Thyroid gland (tissue), 4 donors: ENCODE data around the gene IGF2R. TPM values are rescaled to one million over a fixed set of nuclear protein-coding genes. Genes with fewer than 3 reads are reported as not detected.

Source experiments
- DNase-seq, 2 donors: peaks; one replicate each; pipeline ENCODE4 v3.0.0-alpha.2; 2019
- H3K27ac ChIP-seq, 3 donors: fragments of 200-600 bp; sonication (generic); 1 replicate in 2 of 3; 2 replicates in 1 of 3; pipeline ENCODE4 v1.5.1; 2016 to 2019; ENCODE audit warnings: mild to moderate bottlenecking in 1 of 3, moderate library complexity in 1 of 3
- H3K27me3 ChIP-seq: fragments of 200-600 bp; sonication (generic); one replicate; pipeline ENCODE4 v1.5.1; 2019
- H3K36me3 ChIP-seq, 2 donors: fragments of 200-600 bp; sonication (generic); one replicate each; pipeline ENCODE4 v1.5.1; 2016 to 2019
- H3K4me1 ChIP-seq, 2 donors: fragments of 200-600 bp; sonication (generic); one replicate each; pipeline ENCODE4 v1.5.1; 2017 to 2019
- H3K4me3 ChIP-seq, 3 donors: fragments of 200-600 bp; sonication (generic); replicated peaks in 1 of 3; 1 replicate in 2 of 3; 2 replicates in 1 of 3; pipeline ENCODE4 v1.5.1; 2016; ENCODE audit warnings: mild to moderate bottlenecking in 1 of 3
- H3K9me3 ChIP-seq: fragments of 200-600 bp; sonication (generic); one replicate; pipeline ENCODE4 v1.5.1; 2017
- POLR2A ChIP-seq, 2 donors: fragments of 450-650 bp; IDR thresholded peaks; one replicate each; pipeline ENCODE4 v1.6.1; 2017; ENCODE audit warnings: antibody characterized with exemption in 2 of 2, mild to moderate bottlenecking in 2 of 2, moderate library complexity in 1 of 2
- WGBS, 2 donors: methylation state at CpG; one replicate each; pipeline ENCODE4 v1.1.5; 2017; 5-methylcytosine and 5-hydroxymethylcytosine counted together
- intact Hi-C: fragments of 100-400 bp; cut with DNase I; formaldehyde crosslinking; loops from one replicate; pipeline ENCODE4 v1.15.1; 2023
- total RNA-seq, 4 donors: library from RNA; depleted of rRNA; stranded (reverse); fragments of >200 nt; gene quantifications; one replicate each; pipeline ENCODE4 v1.2.3, GENCODE V29; 2016
- TF ChIP-seq, protein P1 (sequence below), 6 experiments: fragments of 200-600 bp in 3 of 6; fragments of 450-650 bp in 3 of 6; sonication (generic) in 3 of 6; IDR thresholded peaks; one replicate each; pipeline ENCODE4 v1.5.1; 2016 to 2019; ENCODE audit warnings: antibody characterized with exemption in 6 of 6, mild to moderate bottlenecking in 2 of 6, inconsistent platforms in 1 of 6, moderate library complexity in 1 of 6

Gene IGF2R
- total RNA-seq, 4 donors from 2014 or later = 82.1 to 104 (median 94.2) TPM

DNA sequence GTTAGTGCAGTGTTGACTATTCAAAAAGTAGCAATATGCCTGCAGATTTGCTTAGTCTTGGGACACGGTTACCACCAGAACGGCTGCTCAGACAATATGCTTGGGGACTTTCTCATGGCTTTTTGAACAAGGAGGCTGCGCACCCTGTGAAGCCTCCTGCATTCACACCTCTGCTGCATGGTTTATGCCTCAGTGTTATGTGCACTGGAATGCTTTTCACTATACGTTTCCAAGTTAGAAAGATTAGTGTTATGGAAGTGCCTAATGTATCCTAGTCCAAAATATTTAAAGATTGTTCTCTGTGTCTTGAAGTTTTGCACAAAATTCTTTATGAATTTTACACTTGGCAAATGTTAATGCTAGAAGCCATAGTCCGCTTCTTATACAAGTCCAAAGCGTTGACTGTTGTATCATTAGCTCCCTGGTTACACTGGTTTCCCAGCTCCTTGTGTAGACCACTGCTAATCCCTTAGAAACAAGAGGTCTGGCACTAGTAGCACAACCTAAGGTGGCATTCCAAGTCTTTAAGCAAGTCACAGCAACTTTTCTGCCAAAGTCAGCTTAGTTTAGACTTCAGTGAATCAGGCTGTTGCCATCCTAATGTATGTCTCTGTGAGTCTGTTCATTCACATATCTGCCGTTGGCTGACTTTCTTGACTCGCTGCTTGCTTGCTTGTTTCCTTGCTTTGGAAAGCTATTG lies 126.4 kb downstream of the IGF2R start:
- no peak for TF ChIP-seq POLR2A (IDR thresholded peaks at IDR 0.05)
- TF ChIP-seq, protein P1, sequence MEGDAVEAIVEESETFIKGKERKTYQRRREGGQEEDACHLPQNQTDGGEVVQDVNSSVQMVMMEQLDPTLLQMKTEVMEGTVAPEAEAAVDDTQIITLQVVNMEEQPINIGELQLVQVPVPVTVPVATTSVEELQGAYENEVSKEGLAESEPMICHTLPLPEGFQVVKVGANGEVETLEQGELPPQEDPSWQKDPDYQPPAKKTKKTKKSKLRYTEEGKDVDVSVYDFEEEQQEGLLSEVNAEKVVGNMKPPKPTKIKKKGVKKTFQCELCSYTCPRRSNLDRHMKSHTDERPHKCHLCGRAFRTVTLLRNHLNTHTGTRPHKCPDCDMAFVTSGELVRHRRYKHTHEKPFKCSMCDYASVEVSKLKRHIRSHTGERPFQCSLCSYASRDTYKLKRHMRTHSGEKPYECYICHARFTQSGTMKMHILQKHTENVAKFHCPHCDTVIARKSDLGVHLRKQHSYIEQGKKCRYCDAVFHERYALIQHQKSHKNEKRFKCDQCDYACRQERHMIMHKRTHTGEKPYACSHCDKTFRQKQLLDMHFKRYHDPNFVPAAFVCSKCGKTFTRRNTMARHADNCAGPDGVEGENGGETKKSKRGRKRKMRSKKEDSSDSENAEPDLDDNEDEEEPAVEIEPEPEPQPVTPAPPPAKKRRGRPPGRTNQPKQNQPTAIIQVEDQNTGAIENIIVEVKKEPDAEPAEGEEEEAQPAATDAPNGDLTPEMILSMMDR (IDR thresholded peaks at IDR 0.05) = no peak
- no peaks in the 10 kb centered on the region for H3K27me3 ChIP-seq
- H3K9me3 ChIP-seq = no peaks in the 10 kb centered on the region
- no peak overlapping the region for H3K4me3 ChIP-seq
- no peak overlapping the region for H3K27ac ChIP-seq
- H3K36me3 ChIP-seq = peaks cover 21 to 31% of the 10 kb centered on the region in 2 donors
- 95 to 96% methylated on average over 8 of the region's 8 CpGs for WGBS, 2 donors
- peaks cover 6% of the 10 kb centered on the region in 2 donors for H3K4me1 ChIP-seq
- no peak for DNase-seq
- intact Hi-C loops = loop anchor here (10.0 kb wide), 1 partner anchor 230 kb away; no protein-coding TSS in a partner anchor

DNA sequence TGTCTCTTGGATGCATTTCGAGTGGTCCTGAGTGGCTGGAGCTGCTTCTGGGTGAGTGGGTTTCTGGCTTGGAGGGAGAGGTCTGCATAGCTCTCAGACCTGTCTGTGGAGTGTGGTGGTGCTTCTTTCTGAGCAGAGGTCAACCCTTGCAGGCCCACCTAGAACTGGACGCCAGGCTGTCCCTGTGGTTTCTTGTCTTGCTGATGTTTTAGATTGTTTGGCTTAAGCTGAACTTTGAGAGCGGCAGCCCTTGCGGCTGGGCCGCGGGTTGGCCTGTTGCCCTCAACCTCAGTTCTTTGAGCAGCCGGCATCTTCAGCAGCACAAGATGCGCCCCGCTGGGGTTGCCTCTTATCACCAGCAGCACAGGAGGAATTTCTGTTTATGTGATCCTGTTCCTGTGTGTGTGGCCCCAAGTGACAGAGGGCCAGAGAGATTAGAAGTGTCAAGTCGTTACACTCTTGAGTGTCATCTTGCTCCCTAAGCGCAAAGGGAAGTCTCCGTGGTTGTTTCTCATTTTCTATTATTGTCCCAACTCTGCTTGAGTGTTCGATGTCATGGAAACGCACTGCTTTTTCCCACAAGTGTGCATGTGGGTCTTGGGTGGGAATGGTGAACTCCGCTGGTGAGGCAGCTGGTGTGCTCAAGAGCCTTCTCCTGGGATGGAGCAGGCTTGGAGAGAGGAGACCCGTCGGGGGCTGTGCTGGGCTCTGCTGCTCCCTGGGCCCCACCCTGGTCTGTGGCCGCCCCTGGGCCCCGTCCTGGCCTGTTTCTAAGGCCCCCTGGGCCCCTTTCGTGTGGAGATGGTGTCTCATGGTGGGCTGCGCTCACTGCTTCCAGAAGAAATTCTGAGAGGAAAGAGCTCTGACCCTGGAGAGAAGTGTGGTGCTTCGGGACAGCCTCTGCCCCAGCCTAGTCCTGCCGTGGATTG lies 132.7 kb downstream of the IGF2R start:
- DNase-seq = no peak
- H3K4me3 ChIP-seq = no peak overlapping the region
- no peak overlapping the region for H3K27ac ChIP-seq
- TF ChIP-seq POLR2A (IDR thresholded peaks at IDR 0.05) = no peak
- no peaks in the 10 kb centered on the region for H3K27me3 ChIP-seq
- intact Hi-C loops = no loop called here
- WGBS, 2 donors = 77 to 83% methylated on average over 17 to 23 of the region's 23 CpGs
- no peaks in the 10 kb centered on the region for H3K4me1 ChIP-seq
- no peaks in the 10 kb centered on the region for H3K9me3 ChIP-seq
- H3K36me3 ChIP-seq = peaks cover 35 to 43% of the 10 kb centered on the region in 2 donors

DNA sequence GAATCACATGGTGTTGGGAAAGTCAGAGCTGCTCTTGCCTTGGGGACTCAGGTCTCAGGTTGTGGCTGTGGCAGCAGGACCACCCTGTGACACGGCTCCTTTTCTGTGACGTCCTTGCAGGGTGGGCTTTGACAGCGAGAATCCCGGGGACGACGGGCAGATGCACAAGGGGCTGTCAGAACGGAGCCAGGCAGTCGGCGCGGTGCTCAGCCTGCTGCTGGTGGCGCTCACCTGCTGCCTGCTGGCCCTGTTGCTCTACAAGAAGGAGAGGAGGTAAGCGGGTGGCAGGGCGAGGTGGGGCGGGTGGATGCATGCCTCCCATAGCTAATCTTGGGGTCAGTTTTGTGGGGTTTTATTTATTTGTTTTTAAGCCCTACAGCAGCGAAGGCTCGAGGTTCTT lies 133.5 kb downstream of the IGF2R start:
- intact Hi-C loops = no loop called here
- TF ChIP-seq, protein P1 (IDR thresholded peaks at IDR 0.05) = no peak
- TF ChIP-seq POLR2A (IDR thresholded peaks at IDR 0.05) = no peak
- Histone ChIP-seq H3K36me3 (peaks cover 29 to 39% of the 10 kb centered on the region in 2 donors), H3K27me3 (no peaks in the 10 kb centered on the region), H3K4me3 (no peak overlapping the region), H3K9me3 (no peaks in the 10 kb centered on the region), H3K4me1 (no peaks in the 10 kb centered on the region), H3K27ac (no peak overlapping the region)
- WGBS, 2 donors = 92 to 99% methylated on average over 8 to 16 of the region's 16 CpGs
- no peak for DNase-seq

- DNase-seq = no peak
- no peak overlapping the region for H3K27ac ChIP-seq
- no peak for TF ChIP-seq POLR2A (IDR thresholded peaks at IDR 0.05)
- TF ChIP-seq, protein P1 (IDR thresholded peaks at IDR 0.05) = no peak
- no peaks in the 10 kb centered on the region for H3K4me1 ChIP-seq
- no peak overlapping the region for H3K4me3 ChIP-seq
- peaks cover 22 to 39% of the 10 kb centered on the region in 2 donors for H3K36me3 ChIP-seq
- intact Hi-C loops = no loop called here
- no peaks in the 10 kb centered on the region for H3K27me3 ChIP-seq
- 90% methylated on average over 14 of the region's 14 CpGs for WGBS, 2 donors
- H3K9me3 ChIP-seq = no peaks in the 10 kb centered on the region
These were observed 134.3 kb downstream of the IGF2R start for GRCh38 chr6:160102956-160103824.

DNA sequence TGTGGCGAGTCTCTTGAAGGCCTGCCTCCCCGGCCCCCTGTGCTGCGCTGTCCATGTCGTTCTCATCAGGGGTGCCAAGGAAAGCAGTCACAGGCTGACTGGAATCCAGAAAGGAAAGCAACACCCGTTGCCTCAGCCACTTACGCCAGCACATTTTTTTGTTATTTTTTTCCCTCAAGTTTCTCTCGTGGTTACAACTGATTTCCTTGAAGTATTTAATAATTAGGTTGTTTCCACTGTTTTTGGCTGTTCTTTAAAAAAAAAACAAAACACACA lies 134.9 kb downstream of the IGF2R start:
- H3K4me3 ChIP-seq = no peak overlapping the region
- H3K27me3 ChIP-seq = no peaks in the 10 kb centered on the region
- 83 to 87% methylated on average over 7 of the region's 7 CpGs for WGBS, 2 donors
- H3K4me1 ChIP-seq = no peaks in the 10 kb centered on the region
- intact Hi-C loops = no loop called here
- no peaks in the 10 kb centered on the region for H3K9me3 ChIP-seq
- no peak overlapping the region for H3K27ac ChIP-seq
- DNase-seq = no peak
- TF ChIP-seq, protein P1 (IDR thresholded peaks at IDR 0.05) = no peak
- no peak for TF ChIP-seq POLR2A (IDR thresholded peaks at IDR 0.05)
- H3K36me3 ChIP-seq = peaks cover 22 to 39% of the 10 kb centered on the region in 2 donors
